HEK293 (cell line): ENCODE data around the gene AFP.

Source experiments
- ZNF529 ChIP-seq: fragments of 450-650 bp; formaldehyde crosslinking; IDR thresholded peaks from 2 replicates; pipeline ENCODE4 v1.5.1; 2017; ENCODE audit warnings: missing genetic modification characterization, missing biosample characterization; ENCODE audit not compliant: insufficient replicate concordance
- ZNF544 ChIP-seq: fragments of 450-650 bp; formaldehyde crosslinking; IDR thresholded peaks from 2 replicates; pipeline ENCODE4 v1.5.0; 2017; ENCODE audit warnings: missing biosample characterization, missing genetic modification characterization
- ZNF664 ChIP-seq: fragments of 450-650 bp; formaldehyde crosslinking; IDR thresholded peaks from 2 replicates; pipeline ENCODE4 v1.5.1; 2016; ENCODE audit warnings: missing biosample characterization, missing genetic modification characterization
- ZNF792 ChIP-seq: fragments of 450-650 bp; formaldehyde crosslinking; IDR thresholded peaks from 2 replicates; pipeline ENCODE4 v1.5.1; 2016; ENCODE audit warnings: missing biosample characterization, missing genetic modification characterization
- ZNF837 ChIP-seq: fragments of 450-650 bp; formaldehyde crosslinking; IDR thresholded peaks from 2 replicates; pipeline ENCODE4 v1.5.1; 2016; ENCODE audit warnings: missing biosample characterization, missing genetic modification characterization

Gene AFP

GRCh38 chr4:73505567-73505966 lies 69.5 kb downstream of the AFP start (continued):
- TF ChIP-seq ZNF544 (tag by site-specific recombination), result no peak
- no peak for TF ChIP-seq ZNF837 (tag by site-specific recombination)
- TF ChIP-seq ZNF529 (tag by site-specific recombination), result no peak
- TF ChIP-seq ZNF792 (tag by site-specific recombination), result no peak
- TF ChIP-seq ZNF664 (tag by site-specific recombination), result no peak
- TF ChIP-seq, all 188 proteins: peak for 0
